Endothelial cell of umbilical vein (primary cell): Measurements from ENCODE around the gene LCE2A.

Experiments used
- EZH2 ChIP-seq: IDR thresholded peaks from 2 replicates; pipeline ENCODE4 v1.6.1; 2012; ENCODE audit warnings: borderline replicate concordance, low read depth, mild to moderate bottlenecking, moderate library complexity, low read length, inconsistent platforms; ENCODE audit not compliant: severe bottlenecking
- FOS ChIP-seq: IDR thresholded peaks from 2 replicates; pipeline ENCODE4 v1.6.1; 2011; ENCODE audit warnings: mild to moderate bottlenecking, low read length, moderate library complexity, borderline replicate concordance; ENCODE audit not compliant: insufficient read depth
- MYC ChIP-seq: IDR thresholded peaks from one replicate; pipeline ENCODE4 v1.6.1; 2011; ENCODE audit warnings: mild to moderate bottlenecking, low read depth, low read length
- POLR2A ChIP-seq: IDR thresholded peaks from 2 replicates; pipeline ENCODE4 v1.6.1; 2012; ENCODE audit warnings: low read depth, mild to moderate bottlenecking, control low read depth, low read length
- POLR2AphosphoS5 ChIP-seq: IDR thresholded peaks from 2 replicates; pipeline ENCODE4 v1.6.1; 2012; ENCODE audit warnings: low read depth, mild to moderate bottlenecking, control low read depth, low read length, moderate library complexity; ENCODE audit not compliant: insufficient read depth
- TF ChIP-seq, protein P1 (sequence below), 2 donors: IDR thresholded peaks; 1 replicate in 1 of 2; 2 replicates in 1 of 2; pipeline ENCODE4 v1.5.1; 2011; ENCODE audit warnings: low read length in 2 of 2, mild to moderate bottlenecking in 2 of 2, moderate library complexity in 2 of 2, control low read depth in 1 of 2, inconsistent platforms in 1 of 2, low read depth in 1 of 2; ENCODE audit not compliant: insufficient read depth in 1 of 2; ENCODE audit errors: extremely low read depth in 1 of 2
- TF ChIP-seq, protein P2 (sequence below): IDR thresholded peaks from 2 replicates; pipeline ENCODE4 v1.6.1; 2011; ENCODE audit not compliant: insufficient read depth, insufficient read length

DNA sequence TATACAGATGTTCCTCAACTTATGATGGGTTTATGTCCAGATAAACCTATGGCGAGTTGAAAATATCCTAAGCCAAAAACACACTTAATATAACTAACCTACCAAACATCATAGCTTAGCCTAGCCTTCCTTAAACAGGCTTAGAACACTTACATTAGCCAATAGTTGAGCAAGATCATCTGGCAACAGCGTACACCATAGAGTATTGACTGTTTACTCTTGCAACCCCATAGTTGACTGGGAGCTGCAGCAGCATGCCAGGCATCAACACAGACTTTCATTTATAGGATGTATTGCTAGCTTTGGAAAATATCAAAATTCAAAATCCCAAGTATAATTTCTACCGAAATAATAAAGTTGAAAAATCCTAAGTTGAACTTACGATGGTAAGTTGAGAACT, 40.5 kb upstream of the LCE2A start:
- no peak for TF ChIP-seq EZH2
- no peak for TF ChIP-seq POLR2A
- TF ChIP-seq, protein P1, sequence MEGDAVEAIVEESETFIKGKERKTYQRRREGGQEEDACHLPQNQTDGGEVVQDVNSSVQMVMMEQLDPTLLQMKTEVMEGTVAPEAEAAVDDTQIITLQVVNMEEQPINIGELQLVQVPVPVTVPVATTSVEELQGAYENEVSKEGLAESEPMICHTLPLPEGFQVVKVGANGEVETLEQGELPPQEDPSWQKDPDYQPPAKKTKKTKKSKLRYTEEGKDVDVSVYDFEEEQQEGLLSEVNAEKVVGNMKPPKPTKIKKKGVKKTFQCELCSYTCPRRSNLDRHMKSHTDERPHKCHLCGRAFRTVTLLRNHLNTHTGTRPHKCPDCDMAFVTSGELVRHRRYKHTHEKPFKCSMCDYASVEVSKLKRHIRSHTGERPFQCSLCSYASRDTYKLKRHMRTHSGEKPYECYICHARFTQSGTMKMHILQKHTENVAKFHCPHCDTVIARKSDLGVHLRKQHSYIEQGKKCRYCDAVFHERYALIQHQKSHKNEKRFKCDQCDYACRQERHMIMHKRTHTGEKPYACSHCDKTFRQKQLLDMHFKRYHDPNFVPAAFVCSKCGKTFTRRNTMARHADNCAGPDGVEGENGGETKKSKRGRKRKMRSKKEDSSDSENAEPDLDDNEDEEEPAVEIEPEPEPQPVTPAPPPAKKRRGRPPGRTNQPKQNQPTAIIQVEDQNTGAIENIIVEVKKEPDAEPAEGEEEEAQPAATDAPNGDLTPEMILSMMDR (IDR thresholded peaks at IDR 0.05; ENCODE audit: extremely low read depth in 1 of 2, insufficient read depth in 1 of 2, low read depth in 1 of 2, low read length in 2 of 2), result no peak
- TF ChIP-seq FOS, result no peak
- no peak for TF ChIP-seq POLR2AphosphoS5
- TF ChIP-seq, protein P2, sequence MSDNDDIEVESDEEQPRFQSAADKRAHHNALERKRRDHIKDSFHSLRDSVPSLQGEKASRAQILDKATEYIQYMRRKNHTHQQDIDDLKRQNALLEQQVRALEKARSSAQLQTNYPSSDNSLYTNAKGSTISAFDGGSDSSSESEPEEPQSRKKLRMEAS, result no peak
- no peak for TF ChIP-seq MYC
